OCI-LY1 (cell line): ENCODE results near the gene TGFBR1.

Experiments
- H2AFZ ChIP-seq: fragments of 200-600 bp; sonication (generic), shearing (Covaris generic); 2 replicates; pipeline ENCODE4 v1.6.0; 2014; ENCODE audit warnings: antibody characterized with exemption, mild to moderate bottlenecking, low read length
- H3F3A ChIP-seq: fragments of 200-600 bp; sonication (generic), shearing (Covaris generic); 2 replicates; pipeline ENCODE4 v1.6.0; 2014; ENCODE audit warnings: mild to moderate bottlenecking, antibody characterized with exemption, low read length, moderate library complexity; ENCODE audit not compliant: insufficient read depth
- H3K27ac ChIP-seq: fragments of 200-600 bp; sonication (generic); 2 replicates; pipeline ENCODE4 v1.5.1; 2014; ENCODE audit warnings: low read length, mixed run types, mild to moderate bottlenecking, low read depth; ENCODE audit not compliant: poor library complexity, severe bottlenecking
- H3K27me3 ChIP-seq: fragments of 200-600 bp; sonication (generic); 2 replicates; pipeline ENCODE4 v1.6.0; 2014; ENCODE audit warnings: antibody characterized with exemption, mild to moderate bottlenecking, low read length, moderate library complexity; ENCODE audit not compliant: insufficient read depth
- H3K36me3 ChIP-seq: fragments of 200-600 bp; sonication (generic); 2 replicates; pipeline ENCODE4 v1.6.1; 2014; ENCODE audit warnings: mild to moderate bottlenecking, antibody characterized with exemption, low read length, moderate library complexity, mixed read lengths; ENCODE audit not compliant: insufficient read depth
- H3K4me1 ChIP-seq: fragments of 200-600 bp; sonication (generic); 2 replicates; pipeline ENCODE4 v1.5.1; 2014; ENCODE audit warnings: mild to moderate bottlenecking, low read length, moderate library complexity; ENCODE audit not compliant: insufficient read depth, severe bottlenecking
- H3K4me2 ChIP-seq: fragments of 200-600 bp; sonication (generic), shearing (Covaris generic); 2 replicates; pipeline ENCODE4 v1.6.1; 2014; ENCODE audit warnings: low read length
- H3K4me3 ChIP-seq: fragments of 200-600 bp; sonication (generic); 2 replicates; pipeline ENCODE4 v1.5.1; 2014; ENCODE audit warnings: low read length, low read depth, mild to moderate bottlenecking, mixed read lengths; ENCODE audit not compliant: poor library complexity, severe bottlenecking
- H3K79me2 ChIP-seq: fragments of 200-600 bp; shearing (Covaris generic); 2 replicates; pipeline ENCODE4 v1.6.1; 2016; ENCODE audit warnings: mixed run types, low read length, mixed read lengths; ENCODE audit not compliant: insufficient read depth
- H3K9ac ChIP-seq: fragments of 200-600 bp; sonication (generic), shearing (Covaris generic); 2 replicates; pipeline ENCODE4 v1.6.1; 2014; ENCODE audit warnings: mild to moderate bottlenecking, low read length, mixed read lengths
- H3K9me2 ChIP-seq: fragments of 200-600 bp; sonication (generic), shearing (Covaris generic); 2 replicates; pipeline ENCODE4 v1.6.1; 2014; ENCODE audit warnings: low read depth, mild to moderate bottlenecking, low read length, mixed read lengths
- H3K9me3 ChIP-seq: fragments of 200-600 bp; shearing (Covaris generic); 2 replicates; pipeline ENCODE4 v1.6.1; 2014; ENCODE audit warnings: low read length, mixed read lengths
- H4K20me1 ChIP-seq: fragments of 200-600 bp; sonication (generic), shearing (Covaris generic); 2 replicates; pipeline ENCODE4 v1.6.0; 2016; ENCODE audit warnings: mild to moderate bottlenecking, low read length; ENCODE audit not compliant: insufficient read depth
- CTCF ChIP-seq: fragments of 200-600 bp; sonication (generic), shearing (Covaris generic); IDR thresholded peaks from 2 replicates; pipeline ENCODE4 v1.5.1; 2017; ENCODE audit warnings: mild to moderate bottlenecking, antibody characterized with exemption, low read length, moderate library complexity, mixed read lengths
- EZH2 ChIP-seq: fragments of 200-600 bp; sonication (generic), shearing (Covaris generic); IDR thresholded peaks from 2 replicates; pipeline ENCODE4 v1.8.0; 2017; ENCODE audit warnings: borderline replicate concordance, mixed run types, mild to moderate bottlenecking, antibody characterized with exemption, low read length, moderate library complexity, mixed read lengths

The TGFBR1 gene

GRCh38 chr9:99101271-99101670 lies 3.6 kb upstream of the TGFBR1 start:
- Histone ChIP-seq H3K9me3 (no peaks in the 10 kb centered on the region), H3K9me2 (no peaks in the 10 kb centered on the region), H3K79me2 (peaks cover 7% of the 10 kb centered on the region), H3F3A (no peaks in the 10 kb centered on the region), H3K4me2 (no peak overlapping the region), H3K4me1 (peaks cover 12% of the 10 kb centered on the region), H3K36me3 (no peaks in the 10 kb centered on the region), H2AFZ (no peak overlapping the region), H4K20me1 (no peaks in the 10 kb centered on the region), H3K9ac (no peak overlapping the region), H3K27ac (no peak overlapping the region), H3K4me3 (no peak overlapping the region), H3K27me3 (no peaks in the 10 kb centered on the region)
- TF ChIP-seq EZH2 (no peak), CTCF (no peak)

GRCh38 chr9:99101812-99102211 lies 3.1 kb upstream of the TGFBR1 start:
- no peaks in the 10 kb centered on the region for H3F3A ChIP-seq
- peaks cover 13% of the 10 kb centered on the region for H3K79me2 ChIP-seq
- H3K4me3 ChIP-seq: no peak overlapping the region
- peaks cover 17% of the 10 kb centered on the region for H3K4me1 ChIP-seq
- no peaks in the 10 kb centered on the region for H3K9me2 ChIP-seq
- no peak overlapping the region for H3K4me2 ChIP-seq
- H3K36me3 ChIP-seq: no peaks in the 10 kb centered on the region
- no peak for TF ChIP-seq CTCF
- no peak for TF ChIP-seq EZH2
- H2AFZ ChIP-seq: no peak overlapping the region
- H3K27ac ChIP-seq: no peak overlapping the region
- H3K9ac ChIP-seq: no peak overlapping the region
- no peaks in the 10 kb centered on the region for H4K20me1 ChIP-seq
- no peaks in the 10 kb centered on the region for H3K9me3 ChIP-seq
- H3K27me3 ChIP-seq: no peaks in the 10 kb centered on the region

- Histone ChIP-seq H3F3A (no peaks in the 10 kb centered on the region), H3K9ac (no peak overlapping the region), H3K36me3 (no peaks in the 10 kb centered on the region), H4K20me1 (no peaks in the 10 kb centered on the region), H2AFZ (no peak overlapping the region), H3K27me3 (no peaks in the 10 kb centered on the region), H3K4me3 (no peak overlapping the region), H3K9me2 (no peaks in the 10 kb centered on the region), H3K4me1 (peaks cover 32% of the 10 kb centered on the region), H3K79me2 (peaks cover 27% of the 10 kb centered on the region), H3K27ac (no peak overlapping the region), H3K9me3 (no peaks in the 10 kb centered on the region), H3K4me2 (no peak overlapping the region)
- TF ChIP-seq CTCF (no peak), EZH2 (no peak)
These were observed 1.6 kb upstream of the TGFBR1 start for GRCh38 chr9:99103054-99103895.
